ENCODE measurements around the gene CDH19. TPM values are rescaled to one million over a fixed set of nuclear protein-coding genes. Genes with fewer than 3 reads are reported as not detected.

CDH19 gene
- total and polyA plus RNA-seq, 10 of the 15 experiments (the other 5 are each of a cell fraction or from before 2014, with no cell fraction given): 0.01 TPM; not detected in 9

DNA sequence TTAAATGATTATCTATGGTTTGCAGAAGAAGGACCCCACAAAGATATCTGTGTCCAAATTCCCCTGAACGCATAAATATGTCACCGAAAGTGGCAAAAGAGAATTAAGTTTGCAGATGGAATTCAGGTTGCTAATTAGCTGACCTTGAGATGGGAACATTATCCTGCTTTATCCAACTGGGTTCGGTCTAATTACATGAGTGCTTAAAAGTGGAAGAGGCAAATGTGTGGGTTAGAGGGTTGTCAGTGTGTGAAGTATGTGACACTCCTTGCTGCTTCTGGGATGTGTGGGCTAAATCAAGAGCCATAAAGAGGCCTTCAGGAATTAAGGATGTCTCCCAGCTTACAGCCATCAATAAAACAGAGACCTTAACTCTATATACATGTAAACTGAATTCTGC, 53.5 kb downstream of the CDH19 start:
- ChIA-PET CTCF (interaction anchor here (0.9 kb wide), 1 partner anchor 10 kb away, joined by 3 read pairs; no protein-coding TSS in a partner anchor), RAD21 (ENCODE audit: unreplicated experiment) (no interaction called here), SMC1A (ENCODE audit: uncharacterized antibody, unreplicated experiment) (no interaction called here), POLR2A (no interaction called here)
- Histone ChIP-seq H4K20me1 (ENCODE audit: control insufficient read depth, insufficient read depth) (no peaks in the 10 kb centered on the region), H3K4me2 (ENCODE audit: control insufficient read depth, insufficient read depth) (no peak overlapping the region), H3K79me2 (ENCODE audit: control insufficient read depth, insufficient read depth, low read length) (no peaks in the 10 kb centered on the region), H3K4me3 (no peak overlapping the region), H3K36me3 (ENCODE audit: control insufficient read depth in 2 of 2, insufficient read depth in 2 of 2, low read length in 1 of 2) (no peaks in the 10 kb centered on the region), H3K27me3 (replicated peaks in 1 of 2; ENCODE audit: control insufficient read depth in 2 of 2, insufficient read depth in 2 of 2, low read length in 1 of 2) (no peaks in the 10 kb centered on the region), H3K9ac (ENCODE audit: control insufficient read depth, insufficient read depth, low read length) (no peak overlapping the region), H3K27ac (ENCODE audit: control insufficient read depth, insufficient read depth) (no peak overlapping the region), H3K4me1 (ENCODE audit: control insufficient read depth, insufficient read depth, low read length) (no peaks in the 10 kb centered on the region), H3K9me3 (replicated peaks; ENCODE audit: control insufficient read depth, insufficient read depth, low read length) (no peaks in the 10 kb centered on the region), H2AFZ (ENCODE audit: control insufficient read depth, low read depth, low read length) (no peak overlapping the region)
- WGBS (ENCODE audit: insufficient coverage, insufficient replicate concordance, low lambda C conversion rate, missing lambda C conversion rate): 31% methylated on average over 3 of the region's 3 CpGs
- in situ Hi-C loops (cut with MboI): no loop called here
- no peak for FAIRE-seq
- no TSS peak for BruUV-seq (replicated peaks)
- intact Hi-C loops (cut with micrococcal nuclease; ENCODE audit: unreplicated experiment): no loop called here
- DNase-seq (ENCODE audit: low read depth, low spot score): no peak
- TF ChIP-seq EP300 (IDR thresholded peaks at IDR 0.05; ENCODE audit: borderline replicate concordance in 1 of 2, control insufficient read depth in 1 of 2, low read depth in 2 of 2, low read length in 2 of 2) (no peak), FOXK2 (IDR thresholded peaks at IDR 0.05) (no peak), SREBF1 (IDR thresholded peaks at IDR 0.05; ENCODE audit: low read length) (no peak), YBX1 (IDR thresholded peaks at IDR 0.05) (no peak), RUNX3 (IDR thresholded peaks at IDR 0.05; ENCODE audit: low read length) (no peak)
- TF ChIP-seq, protein P1, sequence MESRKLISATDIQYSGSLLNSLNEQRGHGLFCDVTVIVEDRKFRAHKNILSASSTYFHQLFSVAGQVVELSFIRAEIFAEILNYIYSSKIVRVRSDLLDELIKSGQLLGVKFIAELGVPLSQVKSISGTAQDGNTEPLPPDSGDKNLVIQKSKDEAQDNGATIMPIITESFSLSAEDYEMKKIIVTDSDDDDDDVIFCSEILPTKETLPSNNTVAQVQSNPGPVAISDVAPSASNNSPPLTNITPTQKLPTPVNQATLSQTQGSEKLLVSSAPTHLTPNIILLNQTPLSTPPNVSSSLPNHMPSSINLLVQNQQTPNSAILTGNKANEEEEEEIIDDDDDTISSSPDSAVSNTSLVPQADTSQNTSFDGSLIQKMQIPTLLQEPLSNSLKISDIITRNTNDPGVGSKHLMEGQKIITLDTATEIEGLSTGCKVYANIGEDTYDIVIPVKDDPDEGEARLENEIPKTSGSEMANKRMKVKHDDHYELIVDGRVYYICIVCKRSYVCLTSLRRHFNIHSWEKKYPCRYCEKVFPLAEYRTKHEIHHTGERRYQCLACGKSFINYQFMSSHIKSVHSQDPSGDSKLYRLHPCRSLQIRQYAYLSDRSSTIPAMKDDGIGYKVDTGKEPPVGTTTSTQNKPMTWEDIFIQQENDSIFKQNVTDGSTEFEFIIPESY (IDR thresholded peaks at IDR 0.05): no peak
- ATAC-seq: no peak

DNA sequence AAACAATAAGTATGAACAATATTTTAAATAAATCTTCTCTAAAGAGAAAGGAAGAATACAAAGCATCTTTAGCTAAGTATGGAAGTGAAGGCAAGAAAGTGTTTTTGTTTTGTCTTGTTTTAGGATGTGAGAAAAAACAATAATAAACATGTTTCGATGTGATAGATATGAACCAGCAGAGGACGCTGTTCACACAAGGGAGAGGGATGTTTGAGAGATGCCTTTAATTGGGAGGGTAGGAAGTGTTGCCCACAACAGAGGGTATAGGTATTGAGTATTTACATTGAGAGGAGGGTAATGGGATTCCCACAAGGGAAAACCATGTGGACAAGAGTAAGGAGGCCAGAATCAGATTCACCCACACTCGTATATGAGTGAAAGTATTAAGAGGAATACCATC, 55.1 kb downstream of the CDH19 start:
- Histone ChIP-seq H2AFZ (ENCODE audit: control insufficient read depth, low read depth, low read length) (no peak overlapping the region), H3K27ac (ENCODE audit: control insufficient read depth, insufficient read depth) (no peak overlapping the region), H3K4me1 (ENCODE audit: control insufficient read depth, insufficient read depth, low read length) (no peaks in the 10 kb centered on the region), H3K79me2 (ENCODE audit: control insufficient read depth, insufficient read depth, low read length) (no peaks in the 10 kb centered on the region), H3K36me3 (ENCODE audit: control insufficient read depth in 2 of 2, insufficient read depth in 2 of 2, low read length in 1 of 2) (no peaks in the 10 kb centered on the region), H4K20me1 (ENCODE audit: control insufficient read depth, insufficient read depth) (no peaks in the 10 kb centered on the region), H3K9ac (ENCODE audit: control insufficient read depth, insufficient read depth, low read length) (no peak overlapping the region), H3K27me3 (replicated peaks in 1 of 2; ENCODE audit: control insufficient read depth in 2 of 2, insufficient read depth in 2 of 2, low read length in 1 of 2) (no peaks in the 10 kb centered on the region), H3K4me3 (no peak overlapping the region), H3K9me3 (replicated peaks; ENCODE audit: control insufficient read depth, insufficient read depth, low read length) (no peaks in the 10 kb centered on the region), H3K4me2 (ENCODE audit: control insufficient read depth, insufficient read depth) (no peak overlapping the region)
- FAIRE-seq: no peak
- intact Hi-C loops (cut with micrococcal nuclease; ENCODE audit: unreplicated experiment) (loop anchor here (5.0 kb wide), 1 partner anchor 654 kb away; no protein-coding TSS in a partner anchor), in situ Hi-C loops (cut with MboI) (no loop called here)
- ATAC-seq: peak; percentile 66; the same call in 2 of the 3 replicates
- SMC1A ChIA-PET (ENCODE audit: uncharacterized antibody, unreplicated experiment): interaction anchor here (1.0 kb wide), 1 partner anchor 648 kb away, joined by 3 read pairs; no protein-coding TSS in a partner anchor
- no TSS peak for BruUV-seq (replicated peaks)
- RAD21 ChIA-PET (ENCODE audit: unreplicated experiment): no interaction called here
- POLR2A ChIA-PET: no interaction called here
- WGBS (ENCODE audit: insufficient coverage, insufficient replicate concordance, low lambda C conversion rate, missing lambda C conversion rate): 22% methylated on average over 3 of the region's 3 CpGs
- CTCF ChIA-PET: interaction anchor here (1.6 kb wide), 1 partner anchor 324 kb away, joined by 6 read pairs; no protein-coding TSS in a partner anchor
- DNase-seq (ENCODE audit: low read depth, low spot score): no peak
- TF ChIP-seq RAD21 (IDR thresholded peaks at IDR 0.05; ENCODE audit: insufficient read depth, low read depth, low read length) (peak; percentile 29; the same call in 1 of the 2 replicates), MTA3 (IDR thresholded peaks at IDR 0.05; ENCODE audit: borderline replicate concordance, low read length) (no peak), JUNB (IDR thresholded peaks at IDR 0.05) (no peak), EP300 (IDR thresholded peaks at IDR 0.05; ENCODE audit: borderline replicate concordance in 1 of 2, control insufficient read depth in 1 of 2, low read depth in 2 of 2, low read length in 2 of 2) (no peak), SMC3 (IDR thresholded peaks at IDR 0.05; ENCODE audit: borderline replicate concordance, low read length) (peak; percentile 12; the same call in 1 of the 2 replicates)
- TF ChIP-seq, protein P2, sequence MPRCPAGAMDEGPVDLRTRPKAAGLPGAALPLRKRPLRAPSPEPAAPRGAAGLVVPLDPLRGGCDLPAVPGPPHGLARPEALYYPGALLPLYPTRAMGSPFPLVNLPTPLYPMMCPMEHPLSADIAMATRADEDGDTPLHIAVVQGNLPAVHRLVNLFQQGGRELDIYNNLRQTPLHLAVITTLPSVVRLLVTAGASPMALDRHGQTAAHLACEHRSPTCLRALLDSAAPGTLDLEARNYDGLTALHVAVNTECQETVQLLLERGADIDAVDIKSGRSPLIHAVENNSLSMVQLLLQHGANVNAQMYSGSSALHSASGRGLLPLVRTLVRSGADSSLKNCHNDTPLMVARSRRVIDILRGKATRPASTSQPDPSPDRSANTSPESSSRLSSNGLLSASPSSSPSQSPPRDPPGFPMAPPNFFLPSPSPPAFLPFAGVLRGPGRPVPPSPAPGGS (IDR thresholded peaks at IDR 0.05; ENCODE audit: borderline replicate concordance, insufficient read depth, low read depth, low read length, poor library complexity, severe bottlenecking): no peak
- TF ChIP-seq, protein P3, sequence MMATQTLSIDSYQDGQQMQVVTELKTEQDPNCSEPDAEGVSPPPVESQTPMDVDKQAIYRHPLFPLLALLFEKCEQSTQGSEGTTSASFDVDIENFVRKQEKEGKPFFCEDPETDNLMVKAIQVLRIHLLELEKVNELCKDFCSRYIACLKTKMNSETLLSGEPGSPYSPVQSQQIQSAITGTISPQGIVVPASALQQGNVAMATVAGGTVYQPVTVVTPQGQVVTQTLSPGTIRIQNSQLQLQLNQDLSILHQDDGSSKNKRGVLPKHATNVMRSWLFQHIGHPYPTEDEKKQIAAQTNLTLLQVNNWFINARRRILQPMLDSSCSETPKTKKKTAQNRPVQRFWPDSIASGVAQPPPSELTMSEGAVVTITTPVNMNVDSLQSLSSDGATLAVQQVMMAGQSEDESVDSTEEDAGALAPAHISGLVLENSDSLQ (IDR thresholded peaks at IDR 0.05): no peak

Measured in GM12878 (cell line).